WERI-Rb-1 (cell line): ENCODE data around the gene ZMYND8.

Experiments used
- DNase-seq: peaks from one replicate; pipeline ENCODE4 v3.0.0-alpha.2; 2020
- H3K27ac ChIP-seq: fragments of 250-450 bp; sonication (Bioruptor Pico); 2 replicates; pipeline ENCODE4 v1.5.1; 2020; ENCODE audit warnings: mild to moderate bottlenecking, moderate library complexity
- H3K27me3 ChIP-seq: fragments of 250-450 bp; sonication (Bioruptor Pico); 2 replicates; pipeline ENCODE4 v1.5.1; 2021; ENCODE audit warnings: mild to moderate bottlenecking, low read depth, moderate library complexity; ENCODE audit not compliant: insufficient read depth, severe bottlenecking
- H3K36me3 ChIP-seq: fragments of 250-450 bp; sonication (Bioruptor Pico); 2 replicates; pipeline ENCODE4 v1.5.1; 2020; ENCODE audit warnings: mild to moderate bottlenecking, moderate library complexity
- H3K4me3 ChIP-seq: 2 replicates; pipeline ENCODE4 v1.5.1; 2011; ENCODE audit warnings: low read depth, mild to moderate bottlenecking, control low read depth, low read length
- H3K9me3 ChIP-seq: fragments of 250-450 bp; sonication (Bioruptor Pico); 2 replicates; pipeline ENCODE4 v1.5.1; 2021; ENCODE audit warnings: mild to moderate bottlenecking, moderate library complexity; ENCODE audit not compliant: severe bottlenecking
- TF ChIP-seq, protein P1 (sequence below): IDR thresholded peaks from 2 replicates; pipeline ENCODE4 v1.5.1; 2011; ENCODE audit warnings: low read depth, mild to moderate bottlenecking, control low read depth, inconsistent platforms, low read length

ZMYND8 gene

DNA sequence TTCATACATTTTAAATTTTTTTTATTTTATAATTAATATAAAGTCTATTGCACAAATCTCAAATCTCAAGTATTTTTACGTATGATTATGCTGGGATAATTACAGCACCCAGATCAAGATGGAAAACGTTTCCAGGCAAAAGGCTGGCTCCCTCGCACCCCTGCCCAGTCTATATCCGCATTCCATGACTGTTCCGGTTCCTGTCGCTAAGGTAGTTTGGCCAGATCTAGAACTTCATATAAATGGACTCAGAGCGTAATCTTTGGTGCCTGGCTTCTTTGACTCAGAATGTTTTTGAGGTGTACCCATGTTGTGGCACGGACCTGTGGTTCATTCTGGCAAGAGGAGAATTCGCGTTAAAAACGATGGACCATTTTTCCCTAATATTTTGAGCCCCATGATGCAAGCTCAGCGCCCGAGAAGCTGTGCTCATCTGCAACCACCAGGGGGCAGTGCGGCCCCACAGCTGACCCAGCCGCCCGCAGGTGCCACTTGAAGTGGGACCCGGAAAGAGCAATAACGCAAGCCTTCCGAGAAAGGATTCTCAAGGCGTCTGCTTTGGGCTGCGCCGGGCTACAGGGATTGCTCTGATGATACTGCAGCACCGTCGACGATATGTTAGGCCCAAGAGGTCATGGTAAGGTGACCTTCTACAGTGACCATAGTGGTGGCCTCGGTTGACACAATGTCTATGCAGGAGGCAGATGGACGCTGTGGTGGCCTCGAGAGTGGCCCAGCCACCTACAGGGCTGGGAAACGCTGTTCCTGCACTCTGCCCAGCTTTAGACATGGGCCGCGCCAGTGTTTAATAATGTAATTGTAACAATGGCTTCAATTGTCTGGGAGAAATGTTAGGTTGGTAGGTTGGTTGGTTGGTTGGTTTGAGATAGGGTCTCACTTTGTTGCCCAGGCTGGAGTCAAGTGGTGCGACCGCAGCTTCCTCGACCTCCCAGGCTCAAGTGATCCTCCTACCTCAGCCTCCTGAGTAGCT, 160.1 kb downstream of the ZMYND8 start:
- no peak overlapping the region for H3K27ac ChIP-seq
- H3K4me3 ChIP-seq = no peak overlapping the region
- TF ChIP-seq, protein P1, sequence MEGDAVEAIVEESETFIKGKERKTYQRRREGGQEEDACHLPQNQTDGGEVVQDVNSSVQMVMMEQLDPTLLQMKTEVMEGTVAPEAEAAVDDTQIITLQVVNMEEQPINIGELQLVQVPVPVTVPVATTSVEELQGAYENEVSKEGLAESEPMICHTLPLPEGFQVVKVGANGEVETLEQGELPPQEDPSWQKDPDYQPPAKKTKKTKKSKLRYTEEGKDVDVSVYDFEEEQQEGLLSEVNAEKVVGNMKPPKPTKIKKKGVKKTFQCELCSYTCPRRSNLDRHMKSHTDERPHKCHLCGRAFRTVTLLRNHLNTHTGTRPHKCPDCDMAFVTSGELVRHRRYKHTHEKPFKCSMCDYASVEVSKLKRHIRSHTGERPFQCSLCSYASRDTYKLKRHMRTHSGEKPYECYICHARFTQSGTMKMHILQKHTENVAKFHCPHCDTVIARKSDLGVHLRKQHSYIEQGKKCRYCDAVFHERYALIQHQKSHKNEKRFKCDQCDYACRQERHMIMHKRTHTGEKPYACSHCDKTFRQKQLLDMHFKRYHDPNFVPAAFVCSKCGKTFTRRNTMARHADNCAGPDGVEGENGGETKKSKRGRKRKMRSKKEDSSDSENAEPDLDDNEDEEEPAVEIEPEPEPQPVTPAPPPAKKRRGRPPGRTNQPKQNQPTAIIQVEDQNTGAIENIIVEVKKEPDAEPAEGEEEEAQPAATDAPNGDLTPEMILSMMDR = peak; percentile 90
- peaks cover 6% of the 10 kb centered on the region for H3K36me3 ChIP-seq
- no peaks in the 10 kb centered on the region for H3K9me3 ChIP-seq
- DNase-seq = peak; percentile 74
- H3K27me3 ChIP-seq = no peaks in the 10 kb centered on the region

GRCh38 chr20:47195573-47195972, 160.9 kb downstream of the ZMYND8 start:
- Histone ChIP-seq H3K9me3 (no peaks in the 10 kb centered on the region), H3K4me3 (no peak overlapping the region), H3K27me3 (no peaks in the 10 kb centered on the region), H3K36me3 (peaks cover 14% of the 10 kb centered on the region), H3K27ac (no peak overlapping the region)
- TF ChIP-seq, protein P1 = no peak
- no peak for DNase-seq

DNA sequence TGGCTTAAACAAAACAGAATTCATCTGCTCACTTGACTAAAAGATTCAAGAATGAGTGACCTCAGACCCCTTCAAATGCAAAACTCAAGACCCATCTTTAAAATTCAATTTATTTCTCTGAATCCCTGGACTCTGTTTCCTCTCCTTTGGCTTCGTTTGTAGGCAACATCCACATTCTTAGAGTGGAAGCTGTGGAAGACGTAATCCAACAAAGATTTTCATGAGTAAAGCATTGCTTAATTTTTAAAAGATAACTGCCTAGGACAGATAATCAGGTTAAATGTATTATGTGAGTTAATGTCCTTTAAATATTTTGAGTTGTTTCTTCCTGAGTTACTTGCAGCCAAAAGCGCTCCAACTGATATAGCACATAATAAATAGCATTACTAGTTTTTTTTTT, 164.5 kb downstream of the ZMYND8 start:
- Histone ChIP-seq H3K4me3 (no peak overlapping the region), H3K9me3 (no peaks in the 10 kb centered on the region), H3K27ac (no peak overlapping the region), H3K27me3 (no peaks in the 10 kb centered on the region), H3K36me3 (peaks cover 45% of the 10 kb centered on the region)
- TF ChIP-seq, protein P1 = no peak
- no peak for DNase-seq

DNA sequence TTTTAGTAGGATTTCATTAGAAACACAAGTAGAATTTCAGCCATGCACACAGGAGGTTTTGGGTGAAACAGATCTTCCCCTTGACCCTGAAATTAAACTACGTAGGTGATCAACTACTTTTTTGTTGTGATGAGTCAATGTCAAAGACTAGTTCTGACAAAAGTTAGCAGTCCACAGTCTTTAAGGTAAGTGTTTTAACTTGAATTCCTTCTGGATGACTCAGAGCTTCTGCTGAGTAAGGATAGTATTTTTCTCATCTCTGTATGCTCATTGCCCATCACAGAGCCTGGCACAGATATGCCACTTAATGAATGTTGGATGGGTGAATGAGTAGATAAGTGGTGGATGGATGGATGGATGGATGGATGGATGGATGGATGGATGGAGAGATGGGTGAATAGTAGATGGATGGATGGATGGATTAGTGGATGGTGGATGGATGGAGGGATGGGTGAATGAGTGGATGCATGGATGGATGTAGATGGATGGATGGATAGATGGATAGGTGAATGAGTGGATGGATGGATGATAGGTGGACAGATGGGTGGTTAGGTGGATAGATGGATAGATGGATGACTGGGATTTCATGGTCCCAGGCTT, 165.3 kb downstream of the ZMYND8 start:
- Histone ChIP-seq H3K27ac (no peak overlapping the region), H3K27me3 (no peaks in the 10 kb centered on the region), H3K36me3 (peaks cover 51% of the 10 kb centered on the region), H3K9me3 (no peaks in the 10 kb centered on the region), H3K4me3 (no peak overlapping the region)
- no peak for DNase-seq
- TF ChIP-seq, protein P1 = no peak

DNA sequence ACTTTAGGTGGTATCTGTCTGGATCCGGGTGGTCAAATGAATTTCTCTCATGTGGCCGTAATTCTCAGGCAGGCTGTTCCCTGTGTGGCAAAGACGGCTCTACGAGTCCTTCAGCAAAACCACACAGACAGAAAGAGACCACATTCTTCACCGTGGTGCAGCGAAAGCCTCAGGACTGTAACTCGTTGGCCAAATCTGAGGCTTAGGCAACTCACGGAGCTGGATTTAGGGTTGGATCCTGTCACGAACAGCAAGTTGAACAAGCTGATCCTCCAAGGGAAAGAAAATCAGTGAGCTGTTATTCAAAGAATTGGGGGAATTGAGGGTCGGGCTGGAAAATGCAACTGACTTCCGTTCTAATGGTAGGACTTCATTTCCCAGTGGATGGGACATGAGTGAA, 167.4 kb downstream of the ZMYND8 start:
- Histone ChIP-seq H3K27me3 (no peaks in the 10 kb centered on the region), H3K9me3 (no peaks in the 10 kb centered on the region), H3K27ac (no peak overlapping the region), H3K4me3 (no peak overlapping the region), H3K36me3 (peaks cover 64% of the 10 kb centered on the region)
- TF ChIP-seq, protein P1 = no peak
- DNase-seq = no peak
